H1 (cell line): ENCODE data around the gene MRPL36. TPM values are rescaled to one million over a fixed set of nuclear protein-coding genes. Genes with fewer than 3 reads are reported as not detected.
A peak's percentile ranks its signal among the peaks of the same experiment; 100 is the strongest.

Experiments used
- BACH1 ChIP-seq: IDR thresholded peaks from 2 replicates; pipeline ENCODE4 v1.6.1; 2012; ENCODE audit warnings: low read length, improper control_type of control experiment
- CEBPB ChIP-seq: IDR thresholded peaks from 2 replicates; pipeline ENCODE4 v1.6.1; 2012; ENCODE audit warnings: low read depth, low read length
- CREB1 ChIP-seq: IDR thresholded peaks from 2 replicates; pipeline ENCODE4 v1.6.1; 2012; ENCODE audit warnings: inconsistent platforms
- EGR1 ChIP-seq: IDR thresholded peaks from 2 replicates; pipeline ENCODE4 v1.6.1; 2011; ENCODE audit warnings: low read depth, low read length, borderline replicate concordance
- GABPA ChIP-seq: IDR thresholded peaks from 2 replicates; pipeline ENCODE4 v1.6.1; 2011; ENCODE audit warnings: mild to moderate bottlenecking, low read length, moderate library complexity, borderline replicate concordance; ENCODE audit not compliant: insufficient read depth
- MAFK ChIP-seq: IDR thresholded peaks from 2 replicates; pipeline ENCODE4 v1.6.1; 2012; ENCODE audit warnings: low read depth, mild to moderate bottlenecking, improper control_type of control experiment, low read length
- MAX ChIP-seq: IDR thresholded peaks from 2 replicates; pipeline ENCODE4 v1.6.1; 2012; ENCODE audit warnings: inconsistent platforms
- POLR2A ChIP-seq, 2 experiments: IDR thresholded peaks; 1 replicate in 1 of 2; 2 replicates in 1 of 2; pipeline ENCODE4 v1.6.1; 2011; ENCODE audit warnings: low read depth in 2 of 2, low read length in 2 of 2, mild to moderate bottlenecking in 2 of 2; ENCODE audit errors: control extremely low read depth in 1 of 2
- TEAD4 ChIP-seq: IDR thresholded peaks from 2 replicates; pipeline ENCODE4 v1.6.1; 2012; ENCODE audit warnings: low read depth, low read length, inconsistent platforms, mixed read lengths
- polyA plus RNA-seq, 7 experiments: library from polyadenylated mRNA; depleted of rRNA in 3 of 7; stranded (reverse) in 5 of 7; unstranded in 2 of 7; fragments of >200 nt in 5 of 7; fragments of 200-250 nt in 2 of 7; gene quantifications; 1 replicate in 5 of 7; 2 replicates in 1 of 7; 4 replicates in 1 of 7; pipeline versions ENCODE4 v1.2.1 to v1.2.3, GENCODE V29; 2011 to 2013; ENCODE audit warnings: missing spikeins in 2 of 7, mixed read lengths in 2 of 7
- total RNA-seq: library from RNA; stranded (reverse); fragmentation: NEBNext Ultra II Directional; extraction: Animal tissue kit (Norgen Biotek cat#: 25700); gene quantifications from 2 replicates; pipeline ENCODE4 v1.2.1, GENCODE V29; 2021
- TF ChIP-seq, protein P1 (sequence below): IDR thresholded peaks from 2 replicates; pipeline ENCODE4 v1.6.1; 2012; ENCODE audit warnings: inconsistent platforms
- TF ChIP-seq, protein P2 (sequence below): IDR thresholded peaks from 2 replicates; pipeline ENCODE4 v1.6.1; 2011; ENCODE audit warnings: low read depth, mild to moderate bottlenecking, low read length; ENCODE audit not compliant: insufficient read depth
- TF ChIP-seq, protein P3 (sequence below), 3 experiments: IDR thresholded peaks; 1 replicate in 2 of 3; 2 replicates in 1 of 3; pipeline versions ENCODE4 v1.5.1 to v1.6.1; 2011; ENCODE audit warnings: low read length in 3 of 3, mild to moderate bottlenecking in 3 of 3, inconsistent platforms in 2 of 3, low read depth in 1 of 3, moderate library complexity in 1 of 3; ENCODE audit not compliant: insufficient read depth in 1 of 3; ENCODE audit errors: control extremely low read depth in 1 of 3

MRPL36 gene
- total and polyA plus RNA-seq, 2 of the 8 experiments (the other 6 are each of a cell fraction or from before 2014, with no cell fraction given) = 56.3 to 81.5 TPM

- TF ChIP-seq, protein P1, sequence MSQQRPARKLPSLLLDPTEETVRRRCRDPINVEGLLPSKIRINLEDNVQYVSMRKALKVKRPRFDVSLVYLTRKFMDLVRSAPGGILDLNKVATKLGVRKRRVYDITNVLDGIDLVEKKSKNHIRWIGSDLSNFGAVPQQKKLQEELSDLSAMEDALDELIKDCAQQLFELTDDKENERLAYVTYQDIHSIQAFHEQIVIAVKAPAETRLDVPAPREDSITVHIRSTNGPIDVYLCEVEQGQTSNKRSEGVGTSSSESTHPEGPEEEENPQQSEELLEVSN = 0 out of 2 replicates have a peak, but pooled peaks have one; percentile 23
- TF ChIP-seq MAFK (no peak), CEBPB (no peak), POLR2A (IDR thresholded peaks at IDR 0.05; ENCODE audit: control extremely low read depth in 1 of 2, low read depth in 2 of 2, low read length in 2 of 2) (peak in 1 of 2 experiments; percentile 61; a peak in 2 of 3 replicates), MAX (peak; percentile 87), BACH1 (no peak), CREB1 (peak; percentile 92), EGR1 (no peak), GABPA (no peak), TEAD4 (0 out of 2 replicates have a peak, but pooled peaks have one; percentile 26)
- TF ChIP-seq, protein P2, sequence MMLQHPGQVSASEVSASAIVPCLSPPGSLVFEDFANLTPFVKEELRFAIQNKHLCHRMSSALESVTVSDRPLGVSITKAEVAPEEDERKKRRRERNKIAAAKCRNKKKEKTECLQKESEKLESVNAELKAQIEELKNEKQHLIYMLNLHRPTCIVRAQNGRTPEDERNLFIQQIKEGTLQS = peak; percentile 95
- TF ChIP-seq, protein P3, sequence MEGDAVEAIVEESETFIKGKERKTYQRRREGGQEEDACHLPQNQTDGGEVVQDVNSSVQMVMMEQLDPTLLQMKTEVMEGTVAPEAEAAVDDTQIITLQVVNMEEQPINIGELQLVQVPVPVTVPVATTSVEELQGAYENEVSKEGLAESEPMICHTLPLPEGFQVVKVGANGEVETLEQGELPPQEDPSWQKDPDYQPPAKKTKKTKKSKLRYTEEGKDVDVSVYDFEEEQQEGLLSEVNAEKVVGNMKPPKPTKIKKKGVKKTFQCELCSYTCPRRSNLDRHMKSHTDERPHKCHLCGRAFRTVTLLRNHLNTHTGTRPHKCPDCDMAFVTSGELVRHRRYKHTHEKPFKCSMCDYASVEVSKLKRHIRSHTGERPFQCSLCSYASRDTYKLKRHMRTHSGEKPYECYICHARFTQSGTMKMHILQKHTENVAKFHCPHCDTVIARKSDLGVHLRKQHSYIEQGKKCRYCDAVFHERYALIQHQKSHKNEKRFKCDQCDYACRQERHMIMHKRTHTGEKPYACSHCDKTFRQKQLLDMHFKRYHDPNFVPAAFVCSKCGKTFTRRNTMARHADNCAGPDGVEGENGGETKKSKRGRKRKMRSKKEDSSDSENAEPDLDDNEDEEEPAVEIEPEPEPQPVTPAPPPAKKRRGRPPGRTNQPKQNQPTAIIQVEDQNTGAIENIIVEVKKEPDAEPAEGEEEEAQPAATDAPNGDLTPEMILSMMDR (IDR thresholded peaks at IDR 0.05; ENCODE audit: control extremely low read depth in 1 of 3, insufficient read depth in 1 of 3, low read depth in 1 of 3, low read length in 3 of 3) = peak in 1 of 3 experiments; percentile 1; a peak in 1 of 4 replicates
Measured at GRCh38 chr5:1799602-1800471, at the start of gene MRPL36 (continued).
